Measurements from ENCODE around the gene PIEZO2. TPM values are rescaled to one million over a fixed set of nuclear protein-coding genes. Genes with fewer than 3 reads are reported as not detected.

PIEZO2 gene
- total RNA-seq, 1 donor from 2014 or later: 5.3 TPM

DNA sequence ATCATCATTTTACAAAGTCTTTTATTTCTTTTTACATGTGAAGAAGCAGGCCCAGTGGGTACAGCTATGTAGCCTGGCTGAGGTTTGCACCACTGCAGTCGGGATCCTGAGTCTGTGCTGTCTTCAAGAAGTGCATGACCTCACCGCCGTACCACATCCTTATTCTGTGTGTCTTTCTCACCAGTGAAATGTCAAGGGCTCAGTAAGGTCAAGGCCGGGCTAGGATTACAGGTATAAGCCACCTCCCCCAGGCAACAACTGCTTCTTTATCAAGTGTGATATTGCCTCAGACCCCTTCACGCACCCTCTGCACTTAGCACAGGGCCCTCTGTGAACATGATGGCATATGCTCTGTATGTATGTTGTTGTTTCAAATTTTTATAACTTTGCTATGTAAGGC lies 76.7 kb downstream of the PIEZO2 start:
- Histone ChIP-seq H3K4me1 (ENCODE audit: insufficient read depth, low read length) (no peaks in the 10 kb centered on the region), H3K9me3 (ENCODE audit: insufficient read depth, low read depth, low read length) (no peaks in the 10 kb centered on the region), H2AFZ (ENCODE audit: low read depth, low read length) (no peak overlapping the region), H4K20me1 (ENCODE audit: insufficient read depth, low read length) (no peaks in the 10 kb centered on the region), H3K27ac (ENCODE audit: low read depth, low read length) (no peak overlapping the region), H3K36me3 (ENCODE audit: insufficient read depth, low read length) (no peaks in the 10 kb centered on the region), H3K79me2 (ENCODE audit: insufficient read depth, low read length) (no peaks in the 10 kb centered on the region), H3K4me2 (ENCODE audit: low read length) (no peak overlapping the region), H3K4me3 (ENCODE audit: insufficient read depth, low read depth, low read length) (no peak overlapping the region), H3K9ac (ENCODE audit: low read length) (no peak overlapping the region), H3K27me3 (ENCODE audit: insufficient read depth, low read length) (no peaks in the 10 kb centered on the region)
- Mint-ChIP-seq H3K4me1 (ENCODE audit: low read depth, unreplicated experiment) (peaks cover 2% of the 10 kb centered on the region), H3K36me3 (ENCODE audit: low read depth, unreplicated experiment) (no peaks in the 10 kb centered on the region), H3K4me3 (ENCODE audit: unreplicated experiment) (no peak overlapping the region), H3K9me3 (ENCODE audit: unreplicated experiment) (peaks cover 2% of the 10 kb centered on the region), H3K27me3 (ENCODE audit: low read depth, unreplicated experiment) (peaks cover 2% of the 10 kb centered on the region), H3K27ac (ENCODE audit: unreplicated experiment) (no peak overlapping the region)
- DNase-seq (ENCODE audit: low read depth) (no peak), FAIRE-seq (no peak)
- TF ChIP-seq, protein P1, sequence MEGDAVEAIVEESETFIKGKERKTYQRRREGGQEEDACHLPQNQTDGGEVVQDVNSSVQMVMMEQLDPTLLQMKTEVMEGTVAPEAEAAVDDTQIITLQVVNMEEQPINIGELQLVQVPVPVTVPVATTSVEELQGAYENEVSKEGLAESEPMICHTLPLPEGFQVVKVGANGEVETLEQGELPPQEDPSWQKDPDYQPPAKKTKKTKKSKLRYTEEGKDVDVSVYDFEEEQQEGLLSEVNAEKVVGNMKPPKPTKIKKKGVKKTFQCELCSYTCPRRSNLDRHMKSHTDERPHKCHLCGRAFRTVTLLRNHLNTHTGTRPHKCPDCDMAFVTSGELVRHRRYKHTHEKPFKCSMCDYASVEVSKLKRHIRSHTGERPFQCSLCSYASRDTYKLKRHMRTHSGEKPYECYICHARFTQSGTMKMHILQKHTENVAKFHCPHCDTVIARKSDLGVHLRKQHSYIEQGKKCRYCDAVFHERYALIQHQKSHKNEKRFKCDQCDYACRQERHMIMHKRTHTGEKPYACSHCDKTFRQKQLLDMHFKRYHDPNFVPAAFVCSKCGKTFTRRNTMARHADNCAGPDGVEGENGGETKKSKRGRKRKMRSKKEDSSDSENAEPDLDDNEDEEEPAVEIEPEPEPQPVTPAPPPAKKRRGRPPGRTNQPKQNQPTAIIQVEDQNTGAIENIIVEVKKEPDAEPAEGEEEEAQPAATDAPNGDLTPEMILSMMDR (IDR thresholded peaks at IDR 0.05; ENCODE audit: insufficient read depth, low read depth, low read length): no peak
- TF ChIP-seq EZH2 (IDR thresholded peaks at IDR 0.05; ENCODE audit: insufficient read depth, low read length): no peak

DNA sequence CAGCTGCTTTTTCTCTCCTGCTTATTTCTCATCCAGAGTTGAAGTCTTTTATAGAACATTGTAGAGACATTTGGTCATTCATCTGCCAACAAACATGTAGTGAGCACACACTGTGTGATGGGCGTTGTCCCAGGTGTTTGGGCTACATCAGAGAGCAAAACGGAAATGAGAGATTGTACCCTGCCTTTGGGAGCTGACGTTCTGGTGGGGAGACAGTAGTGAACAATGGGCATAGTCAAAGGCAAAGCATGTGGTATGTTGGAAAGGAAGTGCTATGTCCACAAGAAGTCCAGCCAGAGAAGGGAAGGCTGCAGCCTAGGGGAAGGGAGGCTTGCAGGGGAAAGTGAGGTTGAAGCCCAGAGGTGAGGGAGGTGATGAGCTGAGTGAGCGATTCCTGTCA lies 78.1 kb downstream of the PIEZO2 start:
- H3K79me2 ChIP-seq (ENCODE audit: insufficient read depth, low read length): no peaks in the 10 kb centered on the region
- H3K36me3 ChIP-seq (ENCODE audit: insufficient read depth, low read length): no peaks in the 10 kb centered on the region
- H3K9me3 Mint-ChIP-seq (ENCODE audit: unreplicated experiment): peaks cover 6% of the 10 kb centered on the region
- H4K20me1 ChIP-seq (ENCODE audit: insufficient read depth, low read length): no peaks in the 10 kb centered on the region
- peaks cover 2% of the 10 kb centered on the region for H3K27me3 Mint-ChIP-seq (ENCODE audit: low read depth, unreplicated experiment)
- H2AFZ ChIP-seq (ENCODE audit: low read depth, low read length): no peak overlapping the region
- H3K27ac Mint-ChIP-seq (ENCODE audit: unreplicated experiment): no peak overlapping the region
- H3K4me2 ChIP-seq (ENCODE audit: low read length): no peak overlapping the region
- H3K4me3 Mint-ChIP-seq (ENCODE audit: unreplicated experiment): no peak overlapping the region
- H3K4me1 Mint-ChIP-seq (ENCODE audit: low read depth, unreplicated experiment): no peaks in the 10 kb centered on the region
- H3K36me3 Mint-ChIP-seq (ENCODE audit: low read depth, unreplicated experiment): no peaks in the 10 kb centered on the region
- TF ChIP-seq, protein P1 (IDR thresholded peaks at IDR 0.05; ENCODE audit: insufficient read depth, low read depth, low read length): no peak
- TF ChIP-seq EZH2 (IDR thresholded peaks at IDR 0.05; ENCODE audit: insufficient read depth, low read length): no peak
- H3K27ac ChIP-seq (ENCODE audit: low read depth, low read length): no peak overlapping the region
- H3K9me3 ChIP-seq (ENCODE audit: insufficient read depth, low read depth, low read length): no peaks in the 10 kb centered on the region
- H3K27me3 ChIP-seq (ENCODE audit: insufficient read depth, low read length): no peaks in the 10 kb centered on the region
- FAIRE-seq: no peak
- no peak overlapping the region for H3K4me3 ChIP-seq (ENCODE audit: insufficient read depth, low read depth, low read length)
- no peak for DNase-seq (ENCODE audit: low read depth)
- no peak overlapping the region for H3K9ac ChIP-seq (ENCODE audit: low read length)
- H3K4me1 ChIP-seq (ENCODE audit: insufficient read depth, low read length): no peaks in the 10 kb centered on the region

DNA sequence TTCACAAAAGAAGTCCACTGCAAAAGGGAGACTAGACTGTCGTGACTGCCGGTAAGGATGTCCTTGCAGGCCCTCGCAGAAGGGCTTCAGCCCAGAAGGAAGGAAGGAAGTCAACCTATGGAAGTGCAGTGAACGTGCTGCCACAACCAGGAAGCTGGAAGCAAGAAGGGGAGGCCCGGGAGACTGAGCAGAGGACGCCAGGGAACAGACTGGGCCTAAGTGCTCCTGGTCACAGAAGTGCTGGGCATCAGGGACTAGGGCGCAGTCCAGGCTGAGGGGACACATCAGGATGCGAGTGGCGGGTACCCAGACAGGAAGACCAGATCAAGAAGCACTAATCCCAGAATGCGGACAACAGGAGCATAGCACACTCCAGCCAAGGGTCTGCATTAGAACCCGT lies 78.8 kb downstream of the PIEZO2 start:
- Histone ChIP-seq H3K4me3 (ENCODE audit: insufficient read depth, low read depth, low read length) (no peak overlapping the region), H3K9ac (ENCODE audit: low read length) (no peak overlapping the region), H3K4me1 (ENCODE audit: insufficient read depth, low read length) (no peaks in the 10 kb centered on the region), H3K36me3 (ENCODE audit: insufficient read depth, low read length) (no peaks in the 10 kb centered on the region), H4K20me1 (ENCODE audit: insufficient read depth, low read length) (no peaks in the 10 kb centered on the region), H3K9me3 (ENCODE audit: insufficient read depth, low read depth, low read length) (no peaks in the 10 kb centered on the region), H3K27ac (ENCODE audit: low read depth, low read length) (no peak overlapping the region), H3K27me3 (ENCODE audit: insufficient read depth, low read length) (no peaks in the 10 kb centered on the region), H3K4me2 (ENCODE audit: low read length) (no peak overlapping the region), H2AFZ (ENCODE audit: low read depth, low read length) (no peak overlapping the region), H3K79me2 (ENCODE audit: insufficient read depth, low read length) (no peaks in the 10 kb centered on the region)
- H3K4me1 Mint-ChIP-seq (ENCODE audit: low read depth, unreplicated experiment): no peaks in the 10 kb centered on the region
- no peak overlapping the region for H3K4me3 Mint-ChIP-seq (ENCODE audit: unreplicated experiment)
- no peak for DNase-seq (ENCODE audit: low read depth)
- peaks cover 2% of the 10 kb centered on the region for H3K27me3 Mint-ChIP-seq (ENCODE audit: low read depth, unreplicated experiment)
- no peaks in the 10 kb centered on the region for H3K36me3 Mint-ChIP-seq (ENCODE audit: low read depth, unreplicated experiment)
- TF ChIP-seq EZH2 (IDR thresholded peaks at IDR 0.05; ENCODE audit: insufficient read depth, low read length): no peak
- TF ChIP-seq, protein P1 (IDR thresholded peaks at IDR 0.05; ENCODE audit: insufficient read depth, low read depth, low read length): no peak
- FAIRE-seq: no peak
- no peak overlapping the region for H3K27ac Mint-ChIP-seq (ENCODE audit: unreplicated experiment)
- peaks cover 10% of the 10 kb centered on the region for H3K9me3 Mint-ChIP-seq (ENCODE audit: unreplicated experiment)
